DOHH2 (cell line): ENCODE measurements around the gene MYO9A.
A peak's percentile ranks its signal among the peaks of the same experiment; 100 is the strongest.

Experiments
- H3F3A ChIP-seq: fragments of 200-600 bp; sonication (generic), shearing (Covaris generic); 2 replicates; pipeline ENCODE4 v1.6.0; 2016; ENCODE audit warnings: antibody characterized with exemption, mild to moderate bottlenecking; ENCODE audit not compliant: control insufficient read depth, insufficient read depth
- H3K27ac ChIP-seq: fragments of 200-600 bp; sonication (generic); 2 replicates; pipeline ENCODE4 v1.5.1; 2014; ENCODE audit warnings: low read depth, mild to moderate bottlenecking, low read length, moderate library complexity
- H3K27me3 ChIP-seq: fragments of 200-600 bp; sonication (generic); 2 replicates; pipeline ENCODE4 v1.6.1; 2014; ENCODE audit warnings: mild to moderate bottlenecking, low read length, mixed read lengths; ENCODE audit not compliant: control insufficient read depth
- H3K36me3 ChIP-seq: fragments of 200-600 bp; sonication (generic); 2 replicates; pipeline ENCODE4 v1.6.1; 2014; ENCODE audit warnings: mild to moderate bottlenecking, low read length, moderate library complexity, mixed read lengths; ENCODE audit not compliant: control insufficient read depth
- H3K4me1 ChIP-seq: fragments of 200-600 bp; sonication (generic); 2 replicates; pipeline ENCODE4 v1.6.1; 2014; ENCODE audit warnings: mild to moderate bottlenecking, low read length, mixed read lengths; ENCODE audit not compliant: control insufficient read depth
- H3K4me2 ChIP-seq: fragments of 200-600 bp; sonication (generic); 2 replicates; pipeline ENCODE4 v1.6.0; 2014; ENCODE audit warnings: mild to moderate bottlenecking, low read length, moderate library complexity
- H3K4me3 ChIP-seq: fragments of 200-600 bp; sonication (generic); 2 replicates; pipeline ENCODE4 v1.5.1; 2014; ENCODE audit warnings: mild to moderate bottlenecking, low read length, mixed read lengths
- H3K79me2 ChIP-seq: fragments of 200-600 bp; sonication (generic); 2 replicates; pipeline ENCODE4 v1.6.1; 2014; ENCODE audit warnings: mild to moderate bottlenecking, low read length, mixed read lengths; ENCODE audit not compliant: control insufficient read depth
- H3K9me2 ChIP-seq: fragments of 200-600 bp; sonication (generic); replicated peaks from 2 replicates; pipeline ENCODE4 v1.6.1; 2014; ENCODE audit warnings: mild to moderate bottlenecking, low read length, mixed read lengths; ENCODE audit not compliant: control insufficient read depth
- H3K9me3 ChIP-seq: fragments of 200-600 bp; sonication (generic); 2 replicates; pipeline ENCODE4 v1.6.1; 2014; ENCODE audit warnings: antibody characterized with exemption, low read length, mixed read lengths; ENCODE audit not compliant: control insufficient read depth, insufficient read depth
- H4K20me1 ChIP-seq: fragments of 200-600 bp; sonication (generic); 2 replicates; pipeline ENCODE4 v1.6.0; 2014; ENCODE audit warnings: low read depth, mild to moderate bottlenecking, antibody characterized with exemption, low read length, moderate library complexity; ENCODE audit not compliant: control insufficient read depth, insufficient read depth
- CTCF ChIP-seq: fragments of 200-600 bp; sonication (generic); IDR thresholded peaks from one replicate; pipeline ENCODE4 v1.5.1; 2014; ENCODE audit warnings: antibody characterized with exemption, mild to moderate bottlenecking, low read depth, low read length; ENCODE audit not compliant: poor library complexity, severe bottlenecking
- EZH2phosphoT487 ChIP-seq: fragments of 200-600 bp; sonication (generic); IDR thresholded peaks from 2 replicates; pipeline ENCODE4 v1.6.1; 2017; ENCODE audit warnings: borderline replicate concordance, mild to moderate bottlenecking, antibody characterized with exemption, low read length, moderate library complexity, mixed read lengths

Gene MYO9A

GRCh38 chr15:72063186-72063585 lies 54.8 kb downstream of the MYO9A start:
- no peaks in the 10 kb centered on the region for H3K9me2 ChIP-seq
- no peak overlapping the region for H3K27ac ChIP-seq
- no peaks in the 10 kb centered on the region; the same call in 1 of the 2 replicates for H3F3A ChIP-seq
- peak overlapping the region; percentile 31 for H3K4me2 ChIP-seq
- H3K79me2 ChIP-seq, result peaks cover 84% of the 10 kb centered on the region
- no peak for TF ChIP-seq EZH2phosphoT487
- no peak for TF ChIP-seq CTCF
- H3K4me1 ChIP-seq, result peaks cover 73% of the 10 kb centered on the region
- no peak overlapping the region for H3K4me3 ChIP-seq
- no peaks in the 10 kb centered on the region for H4K20me1 ChIP-seq
- peaks cover 31% of the 10 kb centered on the region for H3K36me3 ChIP-seq
- H3K9me3 ChIP-seq, result no peaks in the 10 kb centered on the region
- H3K27me3 ChIP-seq, result no peaks in the 10 kb centered on the region

GRCh38 chr15:72062319-72062718 lies 55.6 kb downstream of the MYO9A start:
- Histone ChIP-seq H3K79me2 (peaks cover 84% of the 10 kb centered on the region), H4K20me1 (no peaks in the 10 kb centered on the region), H3K4me1 (peaks cover 73% of the 10 kb centered on the region), H3K9me2 (no peaks in the 10 kb centered on the region), H3F3A (no peaks in the 10 kb centered on the region), H3K27ac (no peak overlapping the region), H3K9me3 (no peaks in the 10 kb centered on the region), H3K4me3 (no peak overlapping the region), H3K27me3 (no peaks in the 10 kb centered on the region), H3K4me2 (no peak overlapping the region), H3K36me3 (peaks cover 33% of the 10 kb centered on the region)
- TF ChIP-seq EZH2phosphoT487 (no peak), CTCF (no peak)

GRCh38 chr15:72060687-72061250 lies 57.2 kb downstream of the MYO9A start:
- H3K9me3 ChIP-seq, result no peaks in the 10 kb centered on the region
- H3K36me3 ChIP-seq, result peaks cover 31% of the 10 kb centered on the region
- H3K4me1 ChIP-seq, result peaks cover 69% of the 10 kb centered on the region
- no peak overlapping the region for H3K27ac ChIP-seq
- H3K4me3 ChIP-seq, result no peak overlapping the region
- no peaks in the 10 kb centered on the region for H3K9me2 ChIP-seq
- H4K20me1 ChIP-seq, result no peaks in the 10 kb centered on the region
- H3F3A ChIP-seq, result no peaks in the 10 kb centered on the region
- H3K4me2 ChIP-seq, result peak overlapping the region; percentile 6; the same call in 1 of the 2 replicates
- H3K79me2 ChIP-seq, result peaks cover 87% of the 10 kb centered on the region
- H3K27me3 ChIP-seq, result no peaks in the 10 kb centered on the region
- TF ChIP-seq CTCF (no peak), EZH2phosphoT487 (no peak)
